ENCODE data around the gene SLC28A3. TPM values are rescaled to one million over a fixed set of nuclear protein-coding genes. Genes with fewer than 3 reads are reported as not detected.

SLC28A3 gene
- total and polyA plus RNA-seq, 2 of the 8 experiments (the other 6 are each of a cell fraction or from before 2014, with no cell fraction given): 0.02 TPM; not detected in 1

GRCh38 chr9:84357275-84357674, 16.7 kb upstream of the SLC28A3 start:
- peak overlapping the region; percentile 20; the same call in 1 of the 2 replicates for H4K8ac ChIP-seq (ENCODE audit: extremely low read depth, insufficient read depth, low read length)
- no peak overlapping the region for H2BK15ac ChIP-seq (ENCODE audit: low read length)
- no peak overlapping the region for H3K56ac ChIP-seq (replicated peaks; ENCODE audit: insufficient read length, low read depth, low read length)
- no peaks in the 10 kb centered on the region for H3K79me2 ChIP-seq (ENCODE audit: control insufficient read depth in 1 of 2, insufficient read depth in 2 of 2, low read length in 2 of 2)
- DNase-seq (ENCODE audit: low read depth in 1 of 2, low spot score in 2 of 2): no peak
- no peak for FAIRE-seq
- H3K36me3 ChIP-seq (ENCODE audit: control insufficient read depth in 2 of 4, insufficient read depth in 4 of 4, low read length in 3 of 4): no peaks in the 10 kb centered on the region
- H3K23ac ChIP-seq (ENCODE audit: insufficient read length): no peak overlapping the region
- H2BK20ac ChIP-seq (ENCODE audit: low read length): no peak overlapping the region
- H3K27ac ChIP-seq (ENCODE audit: low read depth, low read length): no peak overlapping the region
- no peak overlapping the region for H3K14ac ChIP-seq (ENCODE audit: insufficient read length)
- H2AFZ ChIP-seq (ENCODE audit: low read length): peak overlapping the region; percentile 10; the same call in 1 of the 2 replicates
- no peaks in the 10 kb centered on the region for H3K79me1 ChIP-seq (ENCODE audit: low read depth, low read length)
- H3K9ac ChIP-seq (replicated peaks in 1 of 4; ENCODE audit: extremely low read depth in 1 of 4, low read depth in 3 of 4, low read length in 3 of 4): no peak overlapping the region
- no peak overlapping the region for H3K18ac ChIP-seq (ENCODE audit: extremely low read depth, low read length)
- H3K4me1 ChIP-seq (replicated peaks in 1 of 4; ENCODE audit: control insufficient read depth in 3 of 4, insufficient read depth in 4 of 4, low read length in 3 of 4): no peaks in the 10 kb centered on the region
- H3K9me3 ChIP-seq (ENCODE audit: insufficient read depth in 2 of 2, low read depth in 1 of 2, low read length in 1 of 2): no peaks in the 10 kb centered on the region
- WGBS, 2 experiments (ENCODE audit: extremely low coverage in 1 of 2, insufficient coverage in 1 of 2, insufficient read length in 1 of 2, insufficient replicate concordance in 2 of 2, low coverage in 1 of 2, low lambda C conversion rate in 2 of 2, missing lambda C conversion rate in 1 of 2): 94% methylated on average over 3 of the region's 3 CpGs; no CpG with 5 or more reads in 1 of the 2 experiments
- H2BK12ac ChIP-seq (ENCODE audit: low read depth, low read length): no peak overlapping the region
- no peak overlapping the region for H3K4me3 ChIP-seq (ENCODE audit: extremely low read depth in 1 of 4, insufficient read depth in 2 of 4, low read depth in 3 of 4, low read length in 4 of 4)
- H2BK5ac ChIP-seq (ENCODE audit: low read depth, low read length): no peak overlapping the region
- no peak overlapping the region for H2BK120ac ChIP-seq (replicated peaks; ENCODE audit: low read depth, low read length)
- no peak overlapping the region for H3K4ac ChIP-seq (replicated peaks; ENCODE audit: insufficient read length, low read depth, low read length)
- H4K91ac ChIP-seq (replicated peaks; ENCODE audit: insufficient read length, low read length): no peak overlapping the region
- ChIA-PET POLR2A (ENCODE audit: partially characterized antibody) (no interaction called here), CTCF (ENCODE audit: partially characterized antibody) (interaction anchor here (1.1 kb wide), 1 partner anchor 9 kb away, joined by 3 read pairs; no protein-coding TSS in a partner anchor)
- no peaks in the 10 kb centered on the region for H3K23me2 ChIP-seq (ENCODE audit: low read depth, low read length)
- no peaks in the 10 kb centered on the region for H4K20me1 ChIP-seq (replicated peaks in 1 of 2; ENCODE audit: control insufficient read depth in 1 of 2, insufficient read depth in 2 of 2, low read length in 2 of 2)
- TF ChIP-seq TAF1 (IDR thresholded peaks at IDR 0.05; ENCODE audit: low read depth, low read length): no peak
- TF ChIP-seq RNF2 (IDR thresholded peaks at IDR 0.05; ENCODE audit: borderline replicate concordance, low read depth, low read length, missing control alignments, poor library complexity, severe bottlenecking): no peak
- H4K5ac ChIP-seq (ENCODE audit: insufficient read length, low read depth, low read length): no peak overlapping the region
- H3K27me3 ChIP-seq (replicated peaks in 1 of 4; ENCODE audit: control insufficient read depth in 3 of 4, extremely low read depth in 1 of 4, insufficient read depth in 3 of 4, low read length in 3 of 4): no peaks in the 10 kb centered on the region
- H2AK5ac ChIP-seq (ENCODE audit: low read depth, low read length): no peak overlapping the region
- H3K4me2 ChIP-seq (ENCODE audit: insufficient read depth in 1 of 2, low read depth in 2 of 2, low read length in 2 of 2): no peak overlapping the region
